Activated CD4-positive, alpha-beta T cell treated with anti-CD3 and anti-CD28 coated beads for 24 hours (primary cell): ENCODE data around the gene DNAJB12.
"Not testable (repeated sequence)": the region's sequence is repeated elsewhere in the genome, so short reads cannot be mapped to it uniquely, and the experiment has no call there.

Experiments used
- DNase-seq, 2 donors: peaks; one replicate each; pipeline ENCODE4 v3.0.0-alpha.2; 2020; ENCODE audit warnings: low read depth in 2 of 2

The DNAJB12 gene

GRCh38 chr10:72331575-72332422 is 22.9 kb downstream of the DNAJB12 start:
- peak; percentile 67 to 81 for DNase-seq

DNA sequence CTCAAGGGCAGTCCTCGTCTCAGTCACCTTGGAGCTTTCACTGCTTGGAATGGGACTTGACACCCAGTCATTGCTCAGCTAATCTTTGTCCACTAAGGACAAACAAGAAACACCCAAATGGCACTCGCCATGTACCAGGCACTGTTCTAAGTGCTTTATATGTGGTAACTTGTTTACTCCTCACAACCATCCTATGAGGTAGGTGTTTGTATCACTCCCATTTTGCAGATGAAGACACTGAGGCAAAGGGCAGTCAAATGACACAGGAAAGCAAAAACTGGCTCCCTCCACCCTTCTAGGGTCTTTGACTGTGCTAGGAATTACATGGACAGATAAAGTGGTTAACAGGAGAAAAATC is 24.7 kb downstream of the DNAJB12 start:
- no peak for DNase-seq

DNA sequence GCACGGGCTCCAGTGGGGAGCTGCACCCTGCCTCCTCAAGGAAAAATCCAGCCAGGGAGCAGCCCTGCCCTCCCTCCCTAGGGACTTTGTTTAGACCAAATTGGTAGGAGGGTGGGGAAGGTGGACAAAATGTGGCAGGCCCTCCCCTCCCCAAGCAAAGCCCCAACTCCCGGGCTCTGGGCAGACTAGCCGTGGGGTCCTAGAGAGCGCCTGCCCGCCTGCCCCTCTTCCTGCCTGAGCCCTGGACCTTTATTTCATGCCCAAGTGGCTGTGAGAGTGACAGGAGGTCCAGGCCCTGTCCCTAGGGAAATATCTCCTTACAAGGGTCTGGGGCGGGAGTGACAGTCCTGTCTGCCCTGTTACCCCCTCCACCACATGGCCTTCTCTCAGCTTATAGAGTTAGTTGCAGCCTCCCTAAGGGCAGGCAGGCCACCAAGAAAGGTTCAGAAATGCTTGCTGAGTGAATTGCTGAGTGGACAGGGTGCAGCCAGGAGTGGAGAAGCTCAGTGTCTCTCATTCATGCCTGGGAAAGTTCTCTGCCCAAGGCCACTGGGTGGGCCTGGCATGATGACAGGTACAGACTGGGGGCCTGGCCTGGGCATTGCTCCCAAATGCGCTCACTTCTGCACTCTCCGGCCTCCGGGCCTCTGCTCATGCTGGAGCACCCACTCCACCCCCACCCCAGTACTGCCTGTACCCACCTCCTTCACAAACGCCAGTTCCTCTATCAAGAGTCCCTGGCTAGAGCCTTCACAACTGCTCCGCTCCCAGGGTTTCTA is 25.2 kb downstream of the DNAJB12 start:
- DNase-seq: no peak

DNA sequence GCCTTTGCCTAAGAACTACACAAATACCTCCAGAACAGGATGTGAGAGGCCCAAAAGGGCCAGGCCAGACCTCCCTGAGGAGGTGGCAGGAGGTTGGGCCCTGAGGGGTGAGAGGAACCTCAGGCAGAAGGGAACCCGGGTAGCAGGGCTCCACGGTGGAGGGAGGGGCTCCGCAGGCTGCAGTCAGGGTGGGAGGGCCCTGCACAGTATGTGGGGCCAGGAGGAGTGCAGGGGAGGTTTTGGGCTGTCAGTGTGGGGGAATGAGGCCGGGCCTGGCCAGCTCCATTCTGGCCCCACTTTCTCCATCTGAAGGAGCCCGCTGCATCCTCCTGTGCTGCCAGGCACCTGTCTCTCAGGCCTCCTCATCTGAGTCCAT is 25.9 kb downstream of the DNAJB12 start:
- no peak for DNase-seq

GRCh38 chr10:72328045-72328828 is 26.5 kb downstream of the DNAJB12 start:
- DNase-seq: no peak

DNA sequence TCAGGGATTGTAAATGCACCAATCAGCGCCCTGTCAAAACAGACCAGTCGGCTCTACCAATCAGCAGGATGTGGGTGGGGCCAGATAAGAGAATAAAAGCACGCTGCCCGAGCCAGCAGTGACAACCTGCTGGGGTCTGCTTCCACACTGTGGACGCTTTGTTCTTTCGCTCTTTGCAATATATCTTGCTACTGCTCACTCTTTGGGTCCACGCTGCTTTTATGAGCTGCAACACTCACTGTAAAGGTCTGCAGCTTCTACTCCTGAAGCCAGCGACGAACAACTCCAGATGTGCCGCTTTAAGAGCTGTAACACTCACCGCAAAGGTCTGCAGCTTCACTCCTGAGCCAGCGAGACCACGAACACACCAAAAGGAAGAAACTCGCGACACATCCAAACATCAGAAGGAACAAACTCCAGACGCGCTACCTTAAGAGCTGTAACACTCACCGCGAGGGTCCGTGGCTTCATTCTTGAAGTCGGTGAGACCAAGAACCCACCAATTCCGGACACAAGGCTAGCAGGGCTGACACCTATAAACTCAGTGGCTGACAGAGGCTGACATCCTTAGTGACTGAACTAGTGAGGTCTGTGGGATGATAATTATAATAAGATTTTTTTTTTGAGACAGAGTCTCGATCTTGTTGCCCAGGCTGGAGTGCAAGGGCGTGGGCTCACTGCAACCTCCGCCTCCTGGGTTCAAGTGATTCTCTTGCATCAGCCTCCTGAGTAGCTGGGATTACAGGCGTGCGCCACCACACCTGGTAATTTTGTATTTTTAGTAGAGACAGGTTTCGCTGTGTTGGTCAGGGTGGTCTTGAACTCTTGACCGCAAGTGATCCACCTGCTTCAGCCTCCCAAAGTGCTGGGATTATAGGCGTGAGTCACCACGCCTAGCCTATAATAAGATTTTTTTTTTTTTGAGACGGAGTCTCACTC is 27.8 kb downstream of the DNAJB12 start:
- peak in 1 of 2 donors; percentile 61 for DNase-seq

GRCh38 chr10:72325243-72326175 is 29.2 kb downstream of the DNAJB12 start:
- not testable (repeated sequence) for DNase-seq

- DNase-seq: no peak
These were observed 30.9 kb downstream of the DNAJB12 start for GRCh38 chr10:72323771-72324191.

DNA sequence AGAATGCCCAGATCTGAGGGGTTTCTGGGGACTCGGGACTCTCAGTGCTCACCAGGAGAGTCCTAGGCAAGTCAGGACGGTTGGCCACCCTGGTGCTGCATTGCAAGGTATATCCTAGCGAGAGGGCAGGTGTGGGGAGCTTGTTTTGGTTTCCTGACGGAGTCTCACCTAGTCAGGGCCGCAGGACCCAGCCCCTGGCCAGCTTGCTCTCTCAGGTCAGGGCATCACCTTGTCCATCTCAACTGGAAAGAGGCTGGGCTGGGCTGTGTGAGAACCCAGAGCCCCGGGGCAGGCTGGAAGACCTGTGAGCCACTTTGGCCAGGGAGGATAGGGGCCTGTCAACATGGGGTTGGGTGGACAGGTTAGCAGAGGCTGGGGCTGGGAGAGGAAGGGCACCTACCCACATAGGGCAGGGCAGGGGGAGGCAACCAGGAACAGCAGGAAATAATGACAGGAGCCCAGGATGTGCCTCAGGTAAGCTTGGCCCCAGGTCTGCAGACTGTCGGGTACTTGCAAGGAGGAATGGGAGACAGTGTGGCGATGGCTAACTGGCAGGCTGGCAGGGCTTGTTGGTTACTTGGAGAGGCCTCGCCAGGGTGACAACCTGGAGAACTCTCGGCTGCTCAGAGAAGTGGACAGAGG is 31.5 kb downstream of the DNAJB12 start:
- DNase-seq: no peak

GRCh38 chr10:72322280-72323058 is 32.2 kb downstream of the DNAJB12 start:
- no peak for DNase-seq

GRCh38 chr10:72322030-72322279 is 32.8 kb downstream of the DNAJB12 start:
- no peak for DNase-seq

- DNase-seq: no peak
These were observed 33.3 kb downstream of the DNAJB12 start for GRCh38 chr10:72321248-72322029.

GRCh38 chr10:72320676-72321247 is 34.0 kb downstream of the DNAJB12 start:
- peak in 1 of 2 donors; percentile 67 for DNase-seq

- DNase-seq: peak; percentile 74 to 80
These were observed 35.1 kb downstream of the DNAJB12 start for GRCh38 chr10:72319416-72320254.

DNA sequence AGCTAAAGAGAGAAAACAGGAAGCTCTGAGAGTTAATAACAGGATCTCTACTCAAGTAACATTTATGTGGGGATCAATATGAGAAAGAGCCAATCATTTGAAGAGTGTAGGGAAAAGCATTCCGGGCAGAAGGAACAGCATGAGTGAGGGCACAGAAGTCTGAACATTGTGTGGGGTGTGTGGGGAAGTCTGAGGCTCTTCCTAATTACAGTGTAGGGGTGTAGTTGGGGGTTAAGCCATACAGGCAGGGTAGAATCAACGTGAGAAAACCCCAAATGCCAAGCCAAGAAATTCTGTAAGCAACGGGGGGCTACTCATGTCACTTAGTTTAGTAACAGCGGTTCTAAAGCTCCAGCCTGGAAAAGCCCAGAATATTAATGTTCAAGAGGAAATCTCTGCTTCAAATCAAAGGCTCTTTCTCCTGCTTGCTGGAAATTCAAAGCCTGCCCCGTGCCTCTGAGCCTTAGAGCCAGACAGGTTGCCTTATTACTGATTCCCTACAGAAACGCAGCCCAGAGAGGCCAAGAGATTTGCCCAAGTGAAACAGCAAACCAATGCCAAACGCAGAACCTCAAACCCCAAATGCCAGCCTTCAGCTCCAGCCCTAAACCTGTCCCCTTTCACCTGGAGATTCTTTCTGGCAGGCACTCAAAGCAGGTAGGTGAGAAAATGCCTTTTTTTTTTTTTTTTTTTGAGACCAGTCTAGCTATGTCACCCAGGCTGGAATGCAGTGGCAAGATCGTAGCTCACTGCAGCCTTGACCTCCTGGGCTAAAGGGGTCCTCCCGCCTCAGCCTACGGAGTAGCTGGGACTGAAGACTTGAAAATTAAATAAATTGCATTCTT is 36.1 kb downstream of the DNAJB12 start:
- no peak for DNase-seq
